H9 (cell line): ENCODE measurements around the gene MND1. TPM values are rescaled to one million over a fixed set of nuclear protein-coding genes. Genes with fewer than 3 reads are reported as not detected.

Source experiments
- DNase-seq: peaks from one replicate; pipeline ENCODE4 v3.0.0-alpha.2; 2017
- H2AFZ ChIP-seq: one replicate; pipeline ENCODE4 v1.6.1; 2013; ENCODE audit warnings: mild to moderate bottlenecking, low read length, control low read depth, moderate library complexity
- H2AK5ac ChIP-seq: 2 replicates; pipeline ENCODE4 v1.6.1; 2013; ENCODE audit warnings: low read length, control low read depth, mixed read lengths; ENCODE audit not compliant: insufficient read length
- H2BK120ac ChIP-seq: one replicate; pipeline ENCODE4 v1.6.1; 2013; ENCODE audit warnings: low read depth, mild to moderate bottlenecking, low read length, control low read depth, inconsistent platforms; ENCODE audit not compliant: poor library complexity, severe bottlenecking
- H2BK12ac ChIP-seq: 2 replicates; pipeline ENCODE4 v1.6.1; 2013; ENCODE audit warnings: low read length, control low read depth, mixed read lengths, low read depth; ENCODE audit not compliant: insufficient read length
- H2BK15ac ChIP-seq: 2 replicates; pipeline ENCODE4 v1.6.1; 2013; ENCODE audit warnings: low read depth, low read length, control low read depth
- H2BK20ac ChIP-seq: one replicate; pipeline ENCODE4 v1.6.1; 2013; ENCODE audit warnings: low read depth, mild to moderate bottlenecking, low read length, control low read depth, inconsistent platforms; ENCODE audit not compliant: poor library complexity, severe bottlenecking
- H2BK5ac ChIP-seq: 2 replicates; pipeline ENCODE4 v1.6.1; 2013; ENCODE audit warnings: low read length, control low read depth, mixed read lengths; ENCODE audit not compliant: insufficient read length
- H3K14ac ChIP-seq: 2 replicates; pipeline ENCODE4 v1.6.1; 2013; ENCODE audit warnings: low read length, control low read depth; ENCODE audit not compliant: insufficient read depth
- H3K18ac ChIP-seq: 2 replicates; pipeline ENCODE4 v1.6.1; 2013; ENCODE audit warnings: low read depth, mild to moderate bottlenecking, mixed read lengths, low read length, control low read depth; ENCODE audit not compliant: insufficient read length
- H3K23ac ChIP-seq: 2 replicates; pipeline ENCODE4 v1.6.1; 2013; ENCODE audit warnings: low read length, control low read depth, mixed read lengths, low read depth; ENCODE audit not compliant: insufficient read length
- H3K23me2 ChIP-seq: 2 replicates; pipeline ENCODE4 v1.6.1; 2013; ENCODE audit warnings: low read depth, mild to moderate bottlenecking, mixed read lengths, low read length, control low read depth; ENCODE audit not compliant: insufficient read length, poor library complexity, severe bottlenecking
- H3K27ac ChIP-seq: 2 replicates; pipeline ENCODE4 v1.5.1; 2013; ENCODE audit warnings: low read length, control low read depth, mixed read lengths, low read depth; ENCODE audit not compliant: insufficient read length
- H3K27me3 ChIP-seq: 2 replicates; pipeline ENCODE4 v1.6.1; 2013; ENCODE audit warnings: low read length, control low read depth, inconsistent platforms; ENCODE audit not compliant: insufficient read depth
- H3K4ac ChIP-seq: 2 replicates; pipeline ENCODE4 v1.6.1; 2013; ENCODE audit warnings: low read depth, mild to moderate bottlenecking, control low read depth, inconsistent platforms, low read length, moderate library complexity
- H3K4me1 ChIP-seq: 2 replicates; pipeline ENCODE4 v1.6.1; 2013; ENCODE audit warnings: low read length, control low read depth, inconsistent platforms; ENCODE audit not compliant: insufficient read depth
- H3K4me2 ChIP-seq: 2 replicates; pipeline ENCODE4 v1.6.1; 2013; ENCODE audit warnings: low read length, control low read depth, mixed read lengths; ENCODE audit not compliant: insufficient read length, insufficient read depth
- H3K56ac ChIP-seq: 2 replicates; pipeline ENCODE4 v1.6.1; 2013; ENCODE audit warnings: low read depth, mild to moderate bottlenecking, mixed read lengths, low read length, control low read depth; ENCODE audit not compliant: insufficient read length
- H3K79me1 ChIP-seq: 2 replicates; pipeline ENCODE4 v1.6.1; 2013; ENCODE audit warnings: low read depth, mild to moderate bottlenecking, moderate library complexity, low read length, control low read depth, inconsistent platforms; ENCODE audit not compliant: insufficient read depth, poor library complexity, severe bottlenecking
- H3K79me2 ChIP-seq: 2 replicates; pipeline ENCODE4 v1.6.1; 2013; ENCODE audit warnings: low read length, control low read depth, inconsistent platforms; ENCODE audit not compliant: insufficient read depth
- H3K9ac ChIP-seq: 2 replicates; pipeline ENCODE4 v1.6.1; 2013; ENCODE audit warnings: low read length, control low read depth, mixed read lengths; ENCODE audit not compliant: insufficient read length; ENCODE audit errors: extremely low read depth
- H3K9me3 ChIP-seq: one replicate; pipeline ENCODE4 v1.6.1; 2013; ENCODE audit warnings: low read depth, low read length, inconsistent platforms; ENCODE audit not compliant: control insufficient read depth
- H3T11ph ChIP-seq: one replicate; pipeline ENCODE4 v1.6.1; 2013; ENCODE audit warnings: mild to moderate bottlenecking, low read length, control low read depth, inconsistent platforms
- H4K20me1 ChIP-seq: one replicate; pipeline ENCODE4 v1.6.1; 2013; ENCODE audit not compliant: control insufficient read depth, insufficient read length, insufficient read depth
- H4K5ac ChIP-seq: 2 replicates; pipeline ENCODE4 v1.6.1; 2013; ENCODE audit warnings: low read depth, mild to moderate bottlenecking, mixed read lengths, low read length, control low read depth; ENCODE audit not compliant: insufficient read length
- H4K8ac ChIP-seq: replicated peaks from 2 replicates; pipeline ENCODE4 v1.6.1; 2013; ENCODE audit warnings: low read length, control low read depth, mixed read lengths, low read depth; ENCODE audit not compliant: insufficient read length
- H4K91ac ChIP-seq: 2 replicates; pipeline ENCODE4 v1.6.1; 2013; ENCODE audit warnings: low read depth, mild to moderate bottlenecking, moderate library complexity, mixed read lengths, low read length, control low read depth; ENCODE audit not compliant: insufficient read length
- H3K27ac Mint-ChIP-seq, 3 experiments: 2 replicates in 2 of 3; 3 replicates in 1 of 3; pipeline ENCODE4 v1.8.0; 2020 to 2021; ENCODE audit warnings: mixed read lengths in 3 of 3, mild to moderate bottlenecking in 1 of 3, moderate library complexity in 1 of 3
- H3K27me3 Mint-ChIP-seq: 2 replicates; pipeline ENCODE4 v1.8.0; 2021; ENCODE audit warnings: low read depth, mild to moderate bottlenecking, moderate library complexity, mixed read lengths
- H3K36me3 Mint-ChIP-seq, 3 experiments: 2 replicates in 2 of 3; 3 replicates in 1 of 3; pipeline ENCODE4 v1.8.0; 2020 to 2021; ENCODE audit warnings: low read depth in 3 of 3, mixed read lengths in 3 of 3; ENCODE audit not compliant: insufficient read depth in 1 of 3
- H3K4me1 Mint-ChIP-seq, 2 experiments: 2 replicates each; pipeline ENCODE4 v1.8.0; 2020; ENCODE audit warnings: mixed read lengths in 2 of 2
- H3K4me3 Mint-ChIP-seq, 2 experiments: 2 replicates in 1 of 2; 3 replicates in 1 of 2; pipeline ENCODE4 v1.8.0; 2020 to 2021; ENCODE audit warnings: mild to moderate bottlenecking in 2 of 2, mixed read lengths in 2 of 2, moderate library complexity in 1 of 2
- H3K9me3 Mint-ChIP-seq, 2 experiments: 2 replicates in 1 of 2; 3 replicates in 1 of 2; pipeline ENCODE4 v1.8.0; 2020; ENCODE audit warnings: mild to moderate bottlenecking in 2 of 2, mixed read lengths in 2 of 2, moderate library complexity in 1 of 2
- CTCF ChIP-seq: fragments of 200-600 bp; sonication (generic); conservative IDR thresholded peaks from 3 replicates; pipeline ENCODE4 v1.8.0; 2021; ENCODE audit warnings: antibody characterized with exemption, mild to moderate bottlenecking
- WGBS: extraction: QIAGEN DNeasy Blood & Tissue Kit; methylation state at CpG from one replicate; pipeline ENCODE4 v1.1.7; 2013; ENCODE audit warnings: missing lambda C conversion rate, low lambda C conversion rate, mixed read lengths; ENCODE audit not compliant: insufficient read length; ENCODE audit errors: extremely low coverage; 5-methylcytosine and 5-hydroxymethylcytosine counted together
- total RNA-seq: library from RNA; stranded (reverse); gene quantifications from 2 replicates; pipeline ENCODE4 v1.2.1, GENCODE V29; 2021

MND1 gene
- total RNA-seq, 1 experiment from 2014 or later: 21.0 TPM

GRCh38 chr4:153383131-153383530 lies 38.6 kb downstream of the MND1 start:
- H3K9me3 Mint-ChIP-seq: no peaks in the 10 kb centered on the region
- H3K36me3 Mint-ChIP-seq: peaks cover 4 to 8% (median 7%) of the 10 kb centered on the region in 3 experiments

More at GRCh38 chr4:153383131-153383530, 38.6 kb downstream of the MND1 start:
- peaks cover 0 to 5% of the 10 kb centered on the region in 2 experiments; a peak in 3 of 4 replicates for H3K4me1 Mint-ChIP-seq
- no CpG with 5 or more reads among the region's 4 CpGs for WGBS
- Histone ChIP-seq H3T11ph (no peak overlapping the region), H3K14ac (no peak overlapping the region), H3K27ac (no peak overlapping the region), H3K9me3 (no peaks in the 10 kb centered on the region), H3K27me3 (no peaks in the 10 kb centered on the region), H3K79me2 (no peaks in the 10 kb centered on the region), H3K18ac (no peak overlapping the region), H3K23me2 (no peaks in the 10 kb centered on the region), H2BK15ac (no peak overlapping the region), H2AK5ac (no peak overlapping the region), H4K8ac (no peak overlapping the region), H2BK120ac (no peak overlapping the region), H2BK5ac (no peak overlapping the region), H4K91ac (no peak overlapping the region), H3K56ac (no peak overlapping the region), H3K4me1 (no peaks in the 10 kb centered on the region), H2BK20ac (no peak overlapping the region), H3K4me2 (no peak overlapping the region), H4K5ac (no peak overlapping the region), H3K79me1 (no peaks in the 10 kb centered on the region), H3K4ac (no peak overlapping the region), H2BK12ac (no peak overlapping the region), H3K23ac (no peak overlapping the region), H3K9ac (no peak overlapping the region), H4K20me1 (no peaks in the 10 kb centered on the region), H2AFZ (no peak overlapping the region)
- no peak overlapping the region for H3K4me3 Mint-ChIP-seq
- no peak for TF ChIP-seq CTCF
- H3K27ac Mint-ChIP-seq: peak overlapping the region; percentile 11 to 82 (median 32); a peak in 6 of 7 replicates
- DNase-seq: no peak
- H3K27me3 Mint-ChIP-seq: no peaks in the 10 kb centered on the region
